Calu3 (cell line): Measurements from ENCODE around the gene CCP110. TPM values are rescaled to one million over a fixed set of nuclear protein-coding genes. Genes with fewer than 3 reads are reported as not detected.
A peak's percentile ranks its signal among the peaks of the same experiment; 100 is the strongest.

Experiments used
- BruUV-seq: library from RNA; stranded (reverse); fragments of 400-500 nt; replicated peaks from 2 replicates; lab custom pipeline; 2021; lab: Mats Ljungman, UMichigan
- CTCF ChIA-PET: fragments of 300-600 bp; sonication (Branson Sonifier 250); formaldehyde crosslinking; loops from one replicate; lab custom pipeline; 2022; ENCODE audit warnings: antibody characterized with exemption; lab: Charles Lee
- DNase-seq: peaks from one replicate; pipeline ENCODE4 v3.0.0; 2022
- H3K27ac Mint-ChIP-seq: one replicate; pipeline ENCODE4 v1.8.0; 2022; ENCODE audit warnings: mixed read lengths; ENCODE audit not compliant: unreplicated experiment
- H3K27me3 Mint-ChIP-seq: one replicate; pipeline ENCODE4 v1.8.0; 2022; ENCODE audit warnings: mixed read lengths; ENCODE audit not compliant: unreplicated experiment
- H3K36me3 Mint-ChIP-seq: one replicate; pipeline ENCODE4 v1.8.0; 2022; ENCODE audit warnings: mild to moderate bottlenecking, moderate library complexity, mixed read lengths; ENCODE audit not compliant: insufficient read depth, unreplicated experiment
- H3K4me1 Mint-ChIP-seq: one replicate; pipeline ENCODE4 v1.8.0; 2022; ENCODE audit warnings: mild to moderate bottlenecking, low read depth, mixed read lengths; ENCODE audit not compliant: unreplicated experiment
- H3K4me3 Mint-ChIP-seq: one replicate; pipeline ENCODE4 v1.8.0; 2022; ENCODE audit warnings: mild to moderate bottlenecking, low read depth, moderate library complexity, mixed read lengths; ENCODE audit not compliant: unreplicated experiment
- H3K9me3 Mint-ChIP-seq: one replicate; pipeline ENCODE4 v1.8.0; 2022; ENCODE audit warnings: low read depth, mixed read lengths; ENCODE audit not compliant: unreplicated experiment
- intact Hi-C: fragments of 100-400 bp; cut with micrococcal nuclease; formaldehyde crosslinking; loops from one replicate; pipeline ENCODE4 v1.10.0; 2022; ENCODE audit not compliant: unreplicated experiment
- total RNA-seq: library from RNA; stranded (reverse); gene quantifications from 2 replicates; pipeline ENCODE4 v1.2.3, GENCODE V29; 2022
- TF ChIP-seq, protein P1 (sequence below): fragments of 200-600 bp; IDR thresholded peaks from one replicate; pipeline ENCODE4 v1.8.0; 2022; ENCODE audit warnings: antibody characterized with exemption; ENCODE audit not compliant: unreplicated experiment

The CCP110 gene
- total RNA-seq, 1 experiment from 2014 or later: 34.4 TPM

DNA sequence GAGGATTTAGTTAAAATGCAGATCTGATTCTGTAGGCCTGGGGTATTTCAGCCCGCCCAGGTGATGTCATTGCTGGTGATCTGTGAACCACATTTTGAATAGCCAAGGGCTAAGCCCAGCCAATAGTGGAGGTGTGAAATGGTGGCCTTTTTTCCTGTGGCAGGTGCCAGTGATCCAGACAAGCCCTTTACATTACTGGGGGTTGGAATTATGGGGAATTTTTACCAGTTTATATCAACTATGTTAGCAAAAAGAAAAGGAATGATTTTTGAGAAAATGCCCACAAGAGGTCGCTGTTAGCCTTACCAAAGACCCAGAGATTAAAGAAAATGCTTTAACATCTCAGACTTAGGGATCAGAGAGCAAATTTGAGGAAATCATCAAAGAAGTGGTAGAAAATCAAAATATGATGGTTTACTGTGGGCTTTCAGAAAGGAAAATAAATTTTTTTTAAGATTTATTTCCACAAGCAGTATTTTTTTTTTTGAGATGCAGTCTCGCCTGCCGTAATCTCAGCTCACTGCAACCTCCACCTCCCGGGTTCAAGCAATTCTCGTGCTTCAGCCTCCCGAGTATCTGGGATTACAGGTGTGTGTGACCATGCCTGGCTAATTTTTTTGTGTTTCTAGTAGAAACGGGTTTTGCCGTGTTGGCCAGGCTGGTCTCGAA lies 35.6 kb downstream of the CCP110 start:
- no peak overlapping the region for H3K27ac Mint-ChIP-seq
- TF ChIP-seq, protein P1, sequence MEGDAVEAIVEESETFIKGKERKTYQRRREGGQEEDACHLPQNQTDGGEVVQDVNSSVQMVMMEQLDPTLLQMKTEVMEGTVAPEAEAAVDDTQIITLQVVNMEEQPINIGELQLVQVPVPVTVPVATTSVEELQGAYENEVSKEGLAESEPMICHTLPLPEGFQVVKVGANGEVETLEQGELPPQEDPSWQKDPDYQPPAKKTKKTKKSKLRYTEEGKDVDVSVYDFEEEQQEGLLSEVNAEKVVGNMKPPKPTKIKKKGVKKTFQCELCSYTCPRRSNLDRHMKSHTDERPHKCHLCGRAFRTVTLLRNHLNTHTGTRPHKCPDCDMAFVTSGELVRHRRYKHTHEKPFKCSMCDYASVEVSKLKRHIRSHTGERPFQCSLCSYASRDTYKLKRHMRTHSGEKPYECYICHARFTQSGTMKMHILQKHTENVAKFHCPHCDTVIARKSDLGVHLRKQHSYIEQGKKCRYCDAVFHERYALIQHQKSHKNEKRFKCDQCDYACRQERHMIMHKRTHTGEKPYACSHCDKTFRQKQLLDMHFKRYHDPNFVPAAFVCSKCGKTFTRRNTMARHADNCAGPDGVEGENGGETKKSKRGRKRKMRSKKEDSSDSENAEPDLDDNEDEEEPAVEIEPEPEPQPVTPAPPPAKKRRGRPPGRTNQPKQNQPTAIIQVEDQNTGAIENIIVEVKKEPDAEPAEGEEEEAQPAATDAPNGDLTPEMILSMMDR: peak; percentile 61
- H3K36me3 Mint-ChIP-seq: peaks cover 13% of the 10 kb centered on the region
- intact Hi-C loops: loop anchor here (1.0 to 2.0 kb wide), 4 partner anchors 23 to 823 kb away; no protein-coding TSS in a partner anchor
- DNase-seq: peak; percentile 50
- CTCF ChIA-PET: interaction anchor here (1.2 kb wide), 1 partner anchor 24 kb away, joined by 4 read pairs; no protein-coding TSS in a partner anchor
- H3K27me3 Mint-ChIP-seq: no peaks in the 10 kb centered on the region
- no peak overlapping the region for H3K4me3 Mint-ChIP-seq
- BruUV-seq: no TSS peak
- no peaks in the 10 kb centered on the region for H3K9me3 Mint-ChIP-seq
- no peaks in the 10 kb centered on the region for H3K4me1 Mint-ChIP-seq

DNA sequence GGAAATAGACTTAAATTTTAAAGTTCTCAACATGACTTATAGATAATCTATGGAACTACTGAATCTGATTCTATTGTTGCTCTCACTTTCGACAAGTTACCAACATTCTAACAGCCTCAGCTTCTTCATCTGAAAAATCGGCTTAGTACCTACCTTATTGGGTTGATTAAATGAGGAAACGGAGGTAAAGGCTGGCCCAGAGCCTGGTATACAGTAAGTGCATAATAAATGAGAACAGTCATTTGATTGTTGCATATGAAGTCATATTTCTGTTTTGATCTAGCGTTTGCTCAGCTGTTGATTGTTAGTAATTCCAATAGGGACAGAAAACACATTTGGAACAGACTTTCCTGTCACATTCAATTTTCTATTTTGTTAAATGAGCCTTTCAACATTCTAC lies 36.3 kb downstream of the CCP110 start:
- no peaks in the 10 kb centered on the region for H3K9me3 Mint-ChIP-seq
- CTCF ChIA-PET: interaction anchor here (1.2 kb wide), 1 partner anchor 24 kb away, joined by 4 read pairs; no protein-coding TSS in a partner anchor
- H3K27ac Mint-ChIP-seq: no peak overlapping the region
- intact Hi-C loops: loop anchor here (10.0 kb wide), 1 partner anchor 745 kb away; no protein-coding TSS in a partner anchor
- peaks cover 7% of the 10 kb centered on the region for H3K36me3 Mint-ChIP-seq
- no peak overlapping the region for H3K4me3 Mint-ChIP-seq
- no TSS peak for BruUV-seq
- no peaks in the 10 kb centered on the region for H3K27me3 Mint-ChIP-seq
- no peaks in the 10 kb centered on the region for H3K4me1 Mint-ChIP-seq
- DNase-seq: no peak
- TF ChIP-seq, protein P1: no peak

DNA sequence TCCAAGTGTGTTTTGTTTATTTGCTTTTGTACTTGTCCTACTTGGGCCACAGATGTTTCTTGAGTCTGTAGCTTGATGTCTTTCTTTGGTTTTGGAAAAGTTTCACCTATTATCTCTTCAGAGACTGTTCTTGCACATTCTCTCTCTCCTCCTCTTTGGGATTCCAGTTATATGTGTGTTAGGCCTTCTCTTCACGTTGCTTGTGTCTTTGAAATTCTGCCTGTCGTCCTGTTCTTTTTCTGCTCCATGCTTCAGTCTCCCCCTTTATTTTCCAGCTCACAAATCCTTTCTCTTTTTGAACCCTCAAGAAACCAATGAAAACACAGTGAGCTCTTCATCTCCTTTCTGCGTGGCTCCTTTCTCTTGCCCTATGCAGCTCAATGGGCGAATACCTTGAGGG lies 39.6 kb downstream of the CCP110 start:
- Mint-ChIP-seq H3K9me3 (no peaks in the 10 kb centered on the region), H3K27ac (no peak overlapping the region), H3K4me3 (no peak overlapping the region), H3K4me1 (no peaks in the 10 kb centered on the region), H3K36me3 (no peaks in the 10 kb centered on the region), H3K27me3 (no peaks in the 10 kb centered on the region)
- DNase-seq: no peak
- CTCF ChIA-PET: interaction anchor here (0.6 to 1.2 kb wide), 4 partner anchors 8 to 456 kb away, joined by 3 to 4 read pairs (median 4); partner anchors contain the start of gene VPS35L
- intact Hi-C loops: loop anchor here (10.0 kb wide), 1 partner anchor 741 kb away; no protein-coding TSS in a partner anchor
- no TSS peak for BruUV-seq
- TF ChIP-seq, protein P1: no peak

DNA sequence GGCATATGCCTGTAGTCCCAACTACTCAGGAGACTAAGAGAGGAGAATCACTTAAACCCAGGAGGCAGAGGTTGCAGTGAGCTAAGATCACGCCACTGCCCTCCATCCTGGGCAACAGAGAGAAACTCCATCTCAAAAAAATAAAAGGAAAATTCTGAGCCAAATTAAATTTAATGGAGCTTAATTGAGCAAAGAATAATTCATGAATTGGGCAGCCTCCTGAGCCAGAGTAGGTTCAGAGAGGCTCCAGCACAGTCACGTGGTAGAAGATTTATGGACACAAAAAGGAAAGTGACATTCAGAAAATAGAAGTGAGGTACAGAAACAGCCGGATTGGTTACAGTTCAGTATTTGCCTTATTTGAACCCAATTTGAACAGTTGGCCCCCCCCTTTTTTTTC lies 42.6 kb downstream of the CCP110 start:
- Mint-ChIP-seq H3K27ac (no peak overlapping the region), H3K4me1 (no peaks in the 10 kb centered on the region), H3K4me3 (no peak overlapping the region), H3K27me3 (no peaks in the 10 kb centered on the region), H3K9me3 (no peaks in the 10 kb centered on the region), H3K36me3 (no peaks in the 10 kb centered on the region)
- DNase-seq: no peak
- BruUV-seq: no TSS peak
- CTCF ChIA-PET: interaction anchor here (0.6 kb wide), 1 partner anchor 97 kb away, joined by 4 read pairs; no protein-coding TSS in a partner anchor
- intact Hi-C loops: loop anchor here (10.0 kb wide), 1 partner anchor 738 kb away; no protein-coding TSS in a partner anchor
- TF ChIP-seq, protein P1: no peak
